Embryonic facial prominence (tissue), 1 donor: ENCODE measurements around the gene DNMT3A.
A peak's percentile ranks its signal among the peaks of the same experiment; 100 is the strongest.

Experiments used
- DNase-seq: peaks from one replicate; pipeline ENCODE4 v3.0.0-alpha.2; 2016; ENCODE audit errors: extremely low spot score

The DNMT3A gene

DNA sequence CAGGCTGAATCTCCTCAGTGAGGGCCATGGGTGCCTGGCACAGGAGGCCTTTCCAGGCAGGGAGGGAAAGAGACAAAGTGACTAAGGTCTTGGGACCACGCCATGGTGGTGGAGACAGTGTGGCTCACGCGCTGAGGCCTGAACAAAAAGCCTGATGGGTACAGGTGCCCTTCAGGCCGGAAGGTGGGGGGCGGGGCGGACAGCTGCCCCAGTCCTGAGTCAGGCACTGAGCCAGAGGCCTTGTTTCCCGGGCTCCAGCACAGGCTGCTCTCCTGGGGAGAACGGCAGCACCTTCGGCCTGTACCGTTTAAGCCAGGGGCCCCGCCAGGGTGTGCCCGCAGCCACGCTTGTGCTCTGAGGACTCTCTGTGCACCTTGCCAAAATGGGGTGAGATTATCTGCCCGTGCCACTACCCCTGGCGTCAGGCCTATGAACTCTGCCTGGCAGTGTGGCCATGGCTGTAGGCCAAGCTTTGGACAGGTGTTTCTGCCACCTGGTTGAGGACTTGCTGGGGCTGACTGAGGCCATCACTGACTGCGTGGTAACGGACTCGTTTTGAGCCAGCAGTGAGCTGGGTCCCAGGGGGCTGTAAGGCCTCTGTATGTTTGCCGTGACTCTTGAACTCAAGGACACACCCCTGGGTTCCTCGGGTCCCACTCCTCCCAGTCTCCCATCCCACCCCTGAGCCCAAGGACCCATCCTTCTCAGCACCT, 31.7 kb upstream of the DNMT3A start:
- DNase-seq, result no peak

DNA sequence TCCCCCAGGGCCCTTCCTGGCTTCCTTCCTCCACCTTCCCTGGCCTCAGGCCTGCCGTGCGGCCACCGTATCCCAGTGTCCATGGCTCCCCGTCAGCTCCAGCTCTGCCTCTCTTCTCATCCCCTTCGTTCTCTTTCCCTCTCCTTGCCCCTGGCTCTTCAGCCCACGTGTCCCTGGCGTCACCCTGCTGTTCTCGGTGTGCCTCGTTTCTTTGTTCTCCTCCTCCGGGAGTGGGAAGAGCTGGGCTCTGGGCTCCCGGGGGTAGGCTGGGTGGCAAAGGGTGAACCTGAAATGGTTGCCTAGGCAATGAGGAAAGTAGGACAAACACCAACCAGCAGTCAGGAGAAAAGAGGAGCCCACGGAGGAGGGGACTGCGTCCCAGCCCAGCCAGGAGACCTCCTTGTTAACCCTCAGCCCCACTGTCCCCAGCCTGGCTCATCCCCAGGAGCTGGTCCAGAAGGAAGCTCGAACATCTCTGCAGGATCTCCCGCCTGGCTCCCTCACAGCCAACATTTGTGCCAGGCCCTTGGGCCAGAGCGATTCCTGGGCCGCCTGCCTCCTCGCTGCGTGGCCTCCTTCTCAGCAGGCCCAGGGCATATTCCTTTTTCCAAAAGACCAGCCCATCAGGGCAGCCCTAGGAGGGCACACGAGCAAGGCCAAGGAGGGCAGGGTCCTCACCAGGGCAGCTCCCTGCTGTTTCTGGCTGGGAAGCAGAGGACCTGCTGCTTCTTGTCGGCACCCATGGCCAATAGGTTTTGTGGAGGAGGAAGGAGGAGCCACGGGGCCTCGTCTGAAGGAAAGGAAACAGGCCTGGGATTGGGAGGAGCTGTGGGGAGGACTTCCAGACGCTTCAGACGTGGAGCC, 30.9 kb upstream of the DNMT3A start:
- DNase-seq, result no peak

- DNase-seq, result no peak
Observed at GRCh38 chr2:25371253-25372241, 29.8 kb upstream of the DNMT3A start.

GRCh38 chr2:25369876-25370275, 28.2 kb upstream of the DNMT3A start:
- DNase-seq, result no peak

DNA sequence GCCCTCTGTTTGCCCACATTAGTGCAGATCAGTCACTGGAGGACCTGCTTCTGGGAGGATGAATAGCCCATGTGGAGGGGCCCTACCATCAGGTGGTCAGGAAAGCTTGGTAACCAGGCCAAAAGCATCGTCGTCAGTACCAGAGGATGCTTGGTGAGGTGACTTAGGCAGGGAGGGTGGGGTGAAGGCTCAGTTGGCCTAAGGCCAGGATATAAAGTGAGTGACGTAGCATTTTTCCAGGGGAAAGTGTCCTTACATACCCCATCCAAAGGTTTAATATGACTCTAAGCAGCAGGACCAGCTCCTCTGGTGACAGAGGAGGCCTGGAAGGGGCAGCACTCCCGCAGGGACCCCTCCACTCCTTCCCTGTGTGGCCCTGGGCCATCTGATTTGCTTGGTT, 27.7 kb upstream of the DNMT3A start:
- DNase-seq, result no peak

DNA sequence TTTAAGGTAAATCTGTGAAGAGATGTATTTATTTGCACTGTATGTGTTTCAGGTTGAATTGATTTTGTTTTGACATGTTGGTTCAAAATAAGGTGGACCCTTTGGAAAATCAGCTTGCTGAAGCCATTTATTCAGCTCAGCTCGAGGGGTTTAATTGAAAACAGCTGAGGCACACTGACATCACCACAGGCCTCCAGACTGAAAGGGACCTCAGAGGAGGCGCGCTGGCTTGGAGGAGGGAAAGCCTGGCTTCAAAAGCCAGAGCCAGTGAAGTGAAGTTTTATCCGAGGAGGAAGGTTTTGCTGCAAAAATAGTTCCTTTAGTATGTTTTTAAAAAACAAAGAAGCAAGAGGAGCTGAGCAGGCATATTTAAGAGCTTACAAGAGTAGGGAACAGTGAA, 26.9 kb upstream of the DNMT3A start:
- DNase-seq, result peak; percentile 53

DNA sequence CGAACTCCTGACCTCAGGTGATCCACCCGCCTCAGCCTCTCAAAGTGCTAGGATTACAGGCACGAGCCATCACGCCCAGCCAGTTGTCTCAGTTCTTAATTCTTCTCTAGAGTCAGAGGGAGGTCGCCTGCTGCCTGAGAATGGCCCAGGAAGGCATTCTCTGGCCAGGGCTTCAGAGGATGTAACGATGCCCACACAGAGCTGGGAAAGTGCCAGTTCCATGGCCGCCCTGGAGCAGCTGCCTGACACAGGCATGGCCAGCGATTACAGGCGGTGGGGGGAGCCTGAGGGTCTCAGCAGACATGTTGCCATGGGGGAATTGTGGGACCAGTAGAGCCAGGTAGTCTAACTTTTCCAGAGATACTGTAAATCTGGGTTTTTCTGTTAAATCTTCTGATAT, 25.6 kb upstream of the DNMT3A start:
- DNase-seq, result no peak

DNA sequence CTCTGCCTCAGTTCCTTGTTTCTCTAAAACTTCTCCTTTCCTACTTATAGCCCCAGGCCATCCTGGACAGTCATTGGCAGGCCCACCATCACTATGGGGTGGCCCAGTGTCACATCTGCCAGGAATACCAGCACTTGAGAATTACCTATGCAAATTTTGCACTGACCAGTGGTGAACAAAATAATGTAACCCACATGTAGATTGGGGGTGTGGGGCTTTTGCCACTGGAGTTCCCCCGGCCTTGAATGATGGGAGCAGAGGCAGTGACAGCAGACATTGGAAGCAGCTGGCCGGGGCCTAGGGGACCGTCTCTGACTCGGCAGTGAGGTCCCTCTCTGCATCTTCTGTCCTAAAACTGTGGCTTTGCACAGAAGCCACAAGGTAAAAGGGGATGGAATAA, 24.9 kb upstream of the DNMT3A start:
- DNase-seq, result no peak

- no peak for DNase-seq
Observed at GRCh38 chr2:25365241-25365640, 23.5 kb upstream of the DNMT3A start.

DNA sequence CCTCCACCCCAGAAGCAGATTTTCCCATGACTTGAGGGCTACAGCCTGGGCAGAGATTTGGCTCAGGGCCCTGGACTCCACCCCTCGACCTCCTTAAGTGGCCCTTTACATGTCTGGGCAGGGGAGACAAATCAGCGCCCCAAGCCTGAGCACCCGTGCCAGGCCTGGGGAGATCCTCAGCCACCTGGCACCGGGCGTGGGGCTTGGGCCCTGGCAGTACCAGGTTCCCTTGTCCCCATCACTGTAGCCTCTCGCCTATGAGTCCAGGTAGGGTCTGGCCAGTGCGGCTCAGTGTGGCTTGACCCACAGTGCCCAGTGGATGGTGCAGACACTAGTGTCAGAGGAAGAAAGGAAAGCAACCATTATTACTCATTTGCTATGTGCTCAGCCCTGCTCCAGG, 22.0 kb upstream of the DNMT3A start:
- no peak for DNase-seq

DNA sequence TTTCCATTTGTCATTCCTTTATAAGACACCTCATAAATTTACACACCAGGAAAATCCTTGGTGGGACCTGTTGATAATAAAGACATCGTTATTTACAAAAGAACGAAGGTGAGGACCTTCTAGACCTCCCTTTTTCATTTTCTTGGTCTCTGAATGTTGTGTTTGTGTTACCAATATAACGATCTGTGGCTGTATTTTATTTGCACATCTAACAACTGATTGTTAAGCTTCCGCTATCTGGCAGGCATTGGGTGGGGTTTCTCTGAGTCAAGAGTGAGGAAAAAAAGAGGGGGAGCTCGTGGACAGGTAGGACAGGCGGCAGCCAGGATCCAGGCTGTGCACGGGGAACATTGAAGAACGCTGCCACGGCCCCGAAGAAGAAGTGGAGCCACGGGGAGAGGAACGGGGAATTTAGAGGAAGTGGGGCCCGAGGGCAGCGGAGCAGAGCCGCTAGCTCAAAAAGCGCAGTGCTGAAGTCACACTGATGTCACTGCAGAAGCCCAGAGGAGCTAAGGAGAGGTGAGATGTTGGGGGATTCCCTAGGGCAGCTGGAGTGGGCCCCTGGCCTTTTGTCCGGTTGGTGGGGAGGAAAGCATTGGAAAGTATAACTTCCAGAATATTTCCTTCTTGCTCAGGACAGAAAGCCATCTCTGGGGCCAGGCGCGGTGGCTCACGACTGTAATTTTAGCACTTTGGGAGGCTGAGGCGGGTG, 20.9 kb upstream of the DNMT3A start:
- DNase-seq, result no peak

DNA sequence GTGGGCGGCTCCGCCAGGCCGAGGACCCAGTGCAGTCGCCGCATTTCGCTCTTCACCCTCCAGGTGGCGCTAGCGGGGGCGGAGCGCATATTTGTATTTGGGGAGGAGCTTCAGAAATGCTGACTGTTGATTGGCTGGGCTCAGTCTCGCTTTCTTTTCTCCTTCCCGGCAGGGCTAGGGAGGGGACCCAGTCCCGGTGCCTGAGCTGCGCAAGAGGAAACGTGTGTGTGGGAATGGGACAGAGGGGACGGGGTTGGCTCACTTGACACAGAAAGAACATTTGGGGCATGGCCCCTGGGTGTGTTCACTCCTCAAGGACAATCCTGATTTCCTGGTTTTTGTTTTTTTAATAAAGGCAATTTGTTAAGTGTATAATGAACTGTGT, 20.3 kb upstream of the DNMT3A start:
- peak; percentile 81 for DNase-seq

DNA sequence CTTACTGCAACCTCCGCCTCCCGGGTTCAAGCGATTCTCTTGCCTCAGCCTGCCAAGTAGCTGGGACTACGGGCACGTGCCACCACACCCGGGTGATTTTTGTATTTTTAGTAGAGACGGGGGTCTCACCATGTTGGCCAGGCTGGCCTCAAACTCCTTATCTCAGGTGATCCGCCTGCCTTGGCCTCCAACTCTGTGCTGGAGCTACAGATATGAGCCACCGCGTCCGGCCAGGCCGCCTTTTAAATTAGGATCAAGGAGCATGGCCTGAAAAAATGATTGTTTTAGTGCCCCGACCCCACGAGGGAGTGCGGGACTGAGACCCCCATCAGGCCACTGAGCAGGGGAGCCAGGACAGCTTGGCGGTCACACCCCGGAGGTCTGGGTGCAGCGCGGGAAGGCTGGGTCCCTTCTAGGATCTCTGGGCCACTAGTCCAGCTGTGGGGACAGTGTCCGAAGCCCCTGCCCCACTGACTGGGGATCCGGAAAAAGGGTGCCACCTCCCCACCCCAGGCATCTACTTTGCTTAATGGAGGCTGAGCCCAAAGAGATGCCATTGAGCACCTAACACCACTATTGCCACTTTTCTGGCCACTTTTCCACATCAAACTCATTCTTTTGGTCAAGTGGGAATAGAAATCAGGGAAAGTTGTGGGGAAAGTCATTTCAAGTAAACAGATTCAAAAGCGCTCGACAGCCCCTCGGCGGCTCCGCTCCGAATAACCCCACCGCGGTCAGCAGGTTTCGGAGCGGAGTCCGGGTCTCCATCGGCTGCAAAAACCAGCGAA, 19.7 kb upstream of the DNMT3A start:
- DNase-seq, result no peak

DNA sequence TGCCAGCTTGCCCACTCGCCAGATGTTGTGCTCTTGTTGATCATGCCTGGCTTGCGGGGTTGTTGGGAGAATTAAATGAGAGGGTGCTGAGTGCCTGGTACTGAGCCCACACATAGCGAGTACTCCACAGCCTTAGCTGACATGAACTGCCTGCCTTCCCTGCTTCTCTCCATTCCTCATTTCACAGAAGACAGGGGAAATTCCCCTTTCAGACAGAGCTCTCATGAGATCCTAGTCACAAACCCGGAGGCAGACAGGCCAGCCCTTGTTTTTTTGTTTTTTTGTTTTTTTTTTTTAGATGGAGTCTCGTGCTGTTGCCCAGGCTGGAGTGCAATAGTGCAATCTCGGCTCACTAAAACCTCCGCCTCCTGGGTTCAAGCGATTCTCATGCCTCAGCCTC, 17.1 kb upstream of the DNMT3A start:
- DNase-seq, result no peak

DNA sequence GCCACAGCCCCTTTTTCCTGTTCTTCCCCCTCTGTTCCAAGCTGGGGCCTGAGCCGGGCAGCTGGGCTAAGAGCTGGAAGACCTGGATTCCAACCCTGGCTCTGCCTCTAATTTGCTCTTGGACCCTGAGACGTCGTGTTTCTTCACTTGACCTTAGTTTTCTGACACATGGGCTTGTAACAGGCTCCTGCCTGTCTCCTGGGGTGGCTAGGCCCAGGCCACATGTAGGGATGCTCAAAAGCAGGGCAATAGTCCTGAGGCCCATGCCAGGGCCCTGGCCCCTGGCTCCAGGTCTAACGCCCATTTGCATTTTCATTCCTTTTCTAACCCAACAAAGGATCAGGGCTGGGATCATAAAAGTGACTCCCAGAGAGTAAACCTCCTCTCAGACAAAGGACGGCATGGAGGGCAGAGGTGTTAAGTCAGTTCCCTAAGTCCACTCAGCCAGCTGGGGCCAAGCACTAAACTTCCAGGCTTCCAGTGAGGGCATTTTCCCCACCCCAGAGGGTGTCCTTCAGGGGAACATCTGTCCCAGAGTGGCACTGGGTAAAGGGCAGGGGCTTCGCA, 16.6 kb upstream of the DNMT3A start:
- DNase-seq, result no peak

GRCh38 chr2:25356088-25356487, 14.4 kb upstream of the DNMT3A start:
- DNase-seq, result no peak

DNA sequence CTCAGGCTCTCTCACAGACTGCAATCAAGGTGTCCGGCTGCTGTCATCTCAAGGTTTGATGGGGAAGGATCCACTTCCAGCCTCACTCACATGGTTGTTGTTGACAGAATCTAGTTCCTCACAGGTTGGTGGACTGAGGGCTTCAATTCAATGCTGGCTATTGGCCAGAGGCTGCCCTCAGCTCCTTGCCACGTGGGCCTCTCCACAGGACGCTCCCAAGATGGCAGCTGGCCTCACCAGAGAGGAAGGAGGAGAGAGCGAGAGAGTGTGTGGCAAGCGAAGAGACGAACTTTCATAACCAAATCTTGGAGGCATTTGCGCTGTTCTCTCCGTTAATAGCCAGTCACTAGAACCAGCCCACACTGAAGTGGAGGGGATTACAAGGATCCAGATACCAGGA, 13.5 kb upstream of the DNMT3A start:
- no peak for DNase-seq

DNA sequence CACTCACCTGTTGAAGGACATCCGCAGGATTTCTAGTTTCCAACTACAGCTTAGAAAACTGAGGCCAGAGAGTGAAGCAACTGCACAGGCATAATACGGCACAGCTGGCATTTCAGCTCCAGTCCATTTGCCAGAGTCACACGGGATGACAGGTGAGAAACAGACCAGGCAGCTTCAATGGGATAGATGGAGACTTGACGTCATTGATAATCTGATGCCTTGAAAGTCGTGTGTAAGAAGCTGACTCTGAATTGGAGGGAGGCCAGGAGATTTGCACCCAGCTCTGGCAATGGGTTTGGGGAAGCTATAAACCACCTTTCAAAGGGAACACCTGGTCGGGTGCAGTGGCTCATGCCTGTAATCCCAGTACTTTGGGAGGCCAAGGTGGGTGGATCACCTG, 12.4 kb upstream of the DNMT3A start:
- no peak for DNase-seq

DNA sequence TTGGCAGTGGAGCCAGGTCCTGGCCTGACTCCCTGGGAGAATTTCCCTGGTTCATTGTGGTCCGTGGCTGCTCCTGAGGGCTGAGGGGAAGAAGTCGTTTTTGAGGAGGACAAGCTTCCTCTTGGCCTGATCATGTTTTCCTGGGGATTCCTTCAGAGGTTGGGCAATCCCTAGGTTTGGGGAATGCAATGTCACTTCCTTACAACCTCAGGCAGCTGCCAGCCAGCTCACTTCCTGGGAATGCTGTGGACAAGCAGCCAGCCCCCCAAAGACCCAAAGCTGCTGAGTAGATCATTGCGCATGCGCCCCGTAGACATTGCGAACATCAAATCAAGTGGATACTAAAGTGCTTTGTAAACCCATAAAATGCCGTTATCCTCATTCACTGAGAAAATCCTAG, 7.7 kb upstream of the DNMT3A start:
- no peak for DNase-seq

GRCh38 chr2:25347846-25348245, 6.1 kb upstream of the DNMT3A start:
- DNase-seq, result no peak
